ENCODE results near the gene NUDT7.

The NUDT7 gene

GRCh38 chr16:77736879-77737278 lies 14.6 kb downstream of the NUDT7 start:
- ChIA-PET POLR2A (ENCODE audit: low non-redundant PET) (no interaction called here), CTCF (no interaction called here)
- TF ChIP-seq CTCF (conservative IDR thresholded peaks at IDR 0.05; ENCODE audit: low read depth) = no peak
- H3K27ac ChIP-seq = no peak overlapping the region
- DNase-seq (ENCODE audit: low spot score) = no peak

GRCh38 chr16:77738706-77739558 lies 16.6 kb downstream of the NUDT7 start:
- no peak overlapping the region for H3K27ac ChIP-seq
- TF ChIP-seq CTCF (conservative IDR thresholded peaks at IDR 0.05; ENCODE audit: low read depth) = no peak
- peak; percentile 28 for DNase-seq (ENCODE audit: low spot score)
- ChIA-PET POLR2A (ENCODE audit: low non-redundant PET) (no interaction called here), CTCF (no interaction called here)

GRCh38 chr16:77739559-77739892 lies 17.2 kb downstream of the NUDT7 start:
- no peak for TF ChIP-seq CTCF (conservative IDR thresholded peaks at IDR 0.05; ENCODE audit: low read depth)
- no peak overlapping the region for H3K27ac ChIP-seq
- CTCF ChIA-PET = no interaction called here
- no peak for DNase-seq (ENCODE audit: low spot score)
- POLR2A ChIA-PET (ENCODE audit: low non-redundant PET) = no interaction called here

GRCh38 chr16:77744141-77744540 lies 21.8 kb downstream of the NUDT7 start:
- ChIA-PET POLR2A (ENCODE audit: low non-redundant PET) (no interaction called here), CTCF (no interaction called here)
- no peak overlapping the region for H3K27ac ChIP-seq
- no peak for TF ChIP-seq CTCF (conservative IDR thresholded peaks at IDR 0.05; ENCODE audit: low read depth)
- no peak for DNase-seq (ENCODE audit: low spot score)

- no peak for TF ChIP-seq CTCF (conservative IDR thresholded peaks at IDR 0.05; ENCODE audit: low read depth)
- ChIA-PET CTCF (no interaction called here), POLR2A (ENCODE audit: low non-redundant PET) (no interaction called here)
- no peak overlapping the region for H3K27ac ChIP-seq
- DNase-seq (ENCODE audit: low spot score) = no peak
Observed at GRCh38 chr16:77745972-77746371, 23.7 kb downstream of the NUDT7 start.

GRCh38 chr16:77748421-77749005 lies 26.2 kb downstream of the NUDT7 start:
- no peak for TF ChIP-seq CTCF (conservative IDR thresholded peaks at IDR 0.05; ENCODE audit: low read depth)
- POLR2A ChIA-PET (ENCODE audit: low non-redundant PET) = no interaction called here
- DNase-seq (ENCODE audit: low spot score) = no peak
- CTCF ChIA-PET = no interaction called here
- no peak overlapping the region for H3K27ac ChIP-seq

All from RWPE1 (cell line).